OCI-LY1 (cell line): ENCODE results near the gene LY86.

ENCODE experiments used
- H2AFZ ChIP-seq: fragments of 200-600 bp; sonication (generic), shearing (Covaris generic); 2 replicates; pipeline ENCODE4 v1.6.0; 2014; ENCODE audit warnings: antibody characterized with exemption, mild to moderate bottlenecking, low read length
- H3F3A ChIP-seq: fragments of 200-600 bp; sonication (generic), shearing (Covaris generic); 2 replicates; pipeline ENCODE4 v1.6.0; 2014; ENCODE audit warnings: mild to moderate bottlenecking, antibody characterized with exemption, low read length, moderate library complexity; ENCODE audit not compliant: insufficient read depth
- H3K27ac ChIP-seq: fragments of 200-600 bp; sonication (generic); 2 replicates; pipeline ENCODE4 v1.5.1; 2014; ENCODE audit warnings: low read length, mixed run types, mild to moderate bottlenecking, low read depth; ENCODE audit not compliant: poor library complexity, severe bottlenecking
- H3K27me3 ChIP-seq: fragments of 200-600 bp; sonication (generic); 2 replicates; pipeline ENCODE4 v1.6.0; 2014; ENCODE audit warnings: antibody characterized with exemption, mild to moderate bottlenecking, low read length, moderate library complexity; ENCODE audit not compliant: insufficient read depth
- H3K36me3 ChIP-seq: fragments of 200-600 bp; sonication (generic); 2 replicates; pipeline ENCODE4 v1.6.1; 2014; ENCODE audit warnings: mild to moderate bottlenecking, antibody characterized with exemption, low read length, moderate library complexity, mixed read lengths; ENCODE audit not compliant: insufficient read depth
- H3K4me1 ChIP-seq: fragments of 200-600 bp; sonication (generic); 2 replicates; pipeline ENCODE4 v1.5.1; 2014; ENCODE audit warnings: mild to moderate bottlenecking, low read length, moderate library complexity; ENCODE audit not compliant: insufficient read depth, severe bottlenecking
- H3K4me2 ChIP-seq: fragments of 200-600 bp; sonication (generic), shearing (Covaris generic); 2 replicates; pipeline ENCODE4 v1.6.1; 2014; ENCODE audit warnings: low read length
- H3K4me3 ChIP-seq: fragments of 200-600 bp; sonication (generic); 2 replicates; pipeline ENCODE4 v1.5.1; 2014; ENCODE audit warnings: low read length, low read depth, mild to moderate bottlenecking, mixed read lengths; ENCODE audit not compliant: poor library complexity, severe bottlenecking
- H3K79me2 ChIP-seq: fragments of 200-600 bp; shearing (Covaris generic); 2 replicates; pipeline ENCODE4 v1.6.1; 2016; ENCODE audit warnings: mixed run types, low read length, mixed read lengths; ENCODE audit not compliant: insufficient read depth
- H3K9ac ChIP-seq: fragments of 200-600 bp; sonication (generic), shearing (Covaris generic); 2 replicates; pipeline ENCODE4 v1.6.1; 2014; ENCODE audit warnings: mild to moderate bottlenecking, low read length, mixed read lengths
- H3K9me2 ChIP-seq: fragments of 200-600 bp; sonication (generic), shearing (Covaris generic); 2 replicates; pipeline ENCODE4 v1.6.1; 2014; ENCODE audit warnings: low read depth, mild to moderate bottlenecking, low read length, mixed read lengths
- H3K9me3 ChIP-seq: fragments of 200-600 bp; shearing (Covaris generic); 2 replicates; pipeline ENCODE4 v1.6.1; 2014; ENCODE audit warnings: low read length, mixed read lengths
- H4K20me1 ChIP-seq: fragments of 200-600 bp; sonication (generic), shearing (Covaris generic); 2 replicates; pipeline ENCODE4 v1.6.0; 2016; ENCODE audit warnings: mild to moderate bottlenecking, low read length; ENCODE audit not compliant: insufficient read depth
- CTCF ChIP-seq: fragments of 200-600 bp; sonication (generic), shearing (Covaris generic); IDR thresholded peaks from 2 replicates; pipeline ENCODE4 v1.5.1; 2017; ENCODE audit warnings: mild to moderate bottlenecking, antibody characterized with exemption, low read length, moderate library complexity, mixed read lengths
- EZH2 ChIP-seq: fragments of 200-600 bp; sonication (generic), shearing (Covaris generic); IDR thresholded peaks from 2 replicates; pipeline ENCODE4 v1.8.0; 2017; ENCODE audit warnings: borderline replicate concordance, mixed run types, mild to moderate bottlenecking, antibody characterized with exemption, low read length, moderate library complexity, mixed read lengths

LY86 gene

GRCh38 chr6:6596529-6597328, 8.2 kb downstream of the LY86 start:
- no peak overlapping the region for H3K9ac ChIP-seq
- peaks cover 35% of the 10 kb centered on the region for H3K4me1 ChIP-seq
- TF ChIP-seq EZH2 (no peak), CTCF (no peak)
- peaks cover 15% of the 10 kb centered on the region for H3K79me2 ChIP-seq
- H3K4me3 ChIP-seq: no peak overlapping the region
- H3K27me3 ChIP-seq: no peaks in the 10 kb centered on the region
- peaks cover 85% of the 10 kb centered on the region for H3K36me3 ChIP-seq
- H3F3A ChIP-seq: no peaks in the 10 kb centered on the region
- H4K20me1 ChIP-seq: no peaks in the 10 kb centered on the region
- H3K9me2 ChIP-seq: no peaks in the 10 kb centered on the region
- no peak overlapping the region for H3K27ac ChIP-seq
- no peak overlapping the region for H2AFZ ChIP-seq
- no peak overlapping the region for H3K4me2 ChIP-seq
- no peaks in the 10 kb centered on the region for H3K9me3 ChIP-seq

- Histone ChIP-seq H3K9me2 (no peaks in the 10 kb centered on the region), H3F3A (no peaks in the 10 kb centered on the region), H4K20me1 (no peaks in the 10 kb centered on the region), H3K27ac (no peak overlapping the region), H3K9me3 (no peaks in the 10 kb centered on the region), H3K27me3 (no peaks in the 10 kb centered on the region), H2AFZ (no peak overlapping the region), H3K9ac (no peak overlapping the region), H3K4me3 (no peak overlapping the region), H3K4me1 (peaks cover 25% of the 10 kb centered on the region), H3K79me2 (peaks cover 14% of the 10 kb centered on the region), H3K36me3 (peaks cover 92% of the 10 kb centered on the region), H3K4me2 (no peak overlapping the region)
- no peak for TF ChIP-seq CTCF
Observed at GRCh38 chr6:6597682-6598081, 9.2 kb downstream of the LY86 start.

- peaks cover 85% of the 10 kb centered on the region for H3K36me3 ChIP-seq
Observed at GRCh38 chr6:6599468-6599873, 11.0 kb downstream of the LY86 start.

More at GRCh38 chr6:6599468-6599873, 11.0 kb downstream of the LY86 start:
- no peak for TF ChIP-seq CTCF
- no peak for TF ChIP-seq EZH2
- no peak overlapping the region for H3K4me3 ChIP-seq
- no peaks in the 10 kb centered on the region for H4K20me1 ChIP-seq
- no peaks in the 10 kb centered on the region for H3F3A ChIP-seq
- H3K9me2 ChIP-seq: no peaks in the 10 kb centered on the region
- no peaks in the 10 kb centered on the region for H3K27me3 ChIP-seq
- no peak overlapping the region for H3K9ac ChIP-seq
- H3K4me1 ChIP-seq: peaks cover 14% of the 10 kb centered on the region
- H3K79me2 ChIP-seq: no peaks in the 10 kb centered on the region
- 0 out of 2 replicates have a peak, but pooled peaks cover 3% of the 10 kb centered on the region for H3K9me3 ChIP-seq
- H3K27ac ChIP-seq: no peak overlapping the region
- H2AFZ ChIP-seq: no peak overlapping the region
- no peak overlapping the region for H3K4me2 ChIP-seq
